Activated CD4-positive, CD25-positive, alpha-beta regulatory T cell treated with anti-CD3 and anti-CD28 coated beads, Interleukin-2, amount 50 U/mL, for 72 hours (primary cell): ENCODE measurements around the gene C1orf74.

Experiments
- DNase-seq: peaks from one replicate; pipeline ENCODE4 v3.0.0; 2021

The C1orf74 gene

DNA sequence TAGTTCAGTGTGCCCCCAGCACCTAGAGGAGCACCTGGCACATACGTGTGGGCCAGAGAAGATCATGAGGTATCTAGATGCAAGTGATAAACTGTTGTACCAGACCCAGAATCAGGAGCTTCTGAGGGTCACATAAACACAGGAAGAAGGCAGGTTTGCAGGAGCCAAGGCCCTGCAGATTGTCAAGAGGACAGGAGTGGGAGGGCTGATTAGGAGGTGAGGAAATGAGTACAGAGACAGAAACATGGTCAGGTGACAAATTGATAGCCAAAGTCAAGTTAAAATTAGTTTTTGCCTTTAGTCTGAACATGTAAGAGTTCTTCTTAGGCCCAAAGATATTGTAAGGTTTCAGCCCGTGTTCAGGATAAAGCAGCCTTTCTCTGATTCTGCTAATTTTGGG, 42.5 kb downstream of the C1orf74 start:
- no peak for DNase-seq

DNA sequence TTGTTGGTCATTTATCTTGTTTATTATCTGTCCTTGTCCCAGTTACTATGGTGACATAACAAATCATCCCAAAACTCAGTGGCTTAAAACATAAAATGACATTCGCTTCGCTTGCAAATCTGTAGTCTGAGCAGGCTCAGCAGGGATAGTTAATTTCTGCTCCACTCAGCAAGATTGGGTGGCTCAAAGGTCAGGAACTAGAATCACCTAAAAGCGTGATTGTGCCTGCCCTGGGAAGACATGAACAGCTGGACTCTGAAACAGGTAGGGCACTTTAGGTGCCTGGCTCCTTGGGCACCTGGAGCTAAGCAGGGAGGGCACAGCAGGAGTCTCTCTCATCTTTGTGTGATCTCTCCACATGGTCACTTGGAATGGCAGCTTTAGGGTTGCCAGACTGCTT, 43.2 kb downstream of the C1orf74 start:
- DNase-seq, result no peak

DNA sequence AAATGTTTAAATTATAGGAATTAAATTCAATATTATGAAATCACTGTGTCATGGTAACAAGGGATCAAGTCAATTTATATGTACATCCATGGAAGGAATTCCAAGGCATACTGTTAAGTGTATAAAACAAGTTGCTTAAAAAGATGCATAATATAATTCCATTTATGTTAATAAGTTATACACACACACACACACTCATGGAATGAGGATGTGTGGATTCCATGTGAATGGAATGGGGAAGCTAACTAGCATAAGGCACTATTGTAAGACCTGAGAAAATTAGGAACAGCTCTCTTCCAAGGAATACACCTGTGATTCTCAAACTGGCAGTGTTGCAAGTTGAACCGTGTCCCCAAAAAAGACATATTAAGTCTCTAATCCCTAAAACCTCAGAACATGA, 46.1 kb downstream of the C1orf74 start:
- no peak for DNase-seq

DNA sequence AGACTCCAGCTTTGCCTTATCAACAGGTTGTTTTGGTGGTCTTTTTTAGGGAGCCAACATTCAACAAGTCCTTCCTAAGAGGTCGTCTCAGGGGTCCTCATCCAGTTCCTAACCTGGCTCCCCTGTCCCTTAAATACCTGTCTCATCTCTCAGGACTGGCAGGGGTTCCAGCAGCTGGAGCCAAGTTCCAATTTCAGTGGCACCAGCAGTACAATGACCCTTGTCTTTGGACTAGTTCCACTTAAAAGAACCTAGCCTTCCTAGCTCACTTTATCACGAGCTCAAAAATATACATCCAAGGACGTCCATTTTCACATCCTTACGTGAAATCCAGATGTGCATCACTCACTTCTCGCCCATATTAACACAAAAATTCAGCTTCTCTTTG, 47.2 kb downstream of the C1orf74 start:
- no peak for DNase-seq

DNA sequence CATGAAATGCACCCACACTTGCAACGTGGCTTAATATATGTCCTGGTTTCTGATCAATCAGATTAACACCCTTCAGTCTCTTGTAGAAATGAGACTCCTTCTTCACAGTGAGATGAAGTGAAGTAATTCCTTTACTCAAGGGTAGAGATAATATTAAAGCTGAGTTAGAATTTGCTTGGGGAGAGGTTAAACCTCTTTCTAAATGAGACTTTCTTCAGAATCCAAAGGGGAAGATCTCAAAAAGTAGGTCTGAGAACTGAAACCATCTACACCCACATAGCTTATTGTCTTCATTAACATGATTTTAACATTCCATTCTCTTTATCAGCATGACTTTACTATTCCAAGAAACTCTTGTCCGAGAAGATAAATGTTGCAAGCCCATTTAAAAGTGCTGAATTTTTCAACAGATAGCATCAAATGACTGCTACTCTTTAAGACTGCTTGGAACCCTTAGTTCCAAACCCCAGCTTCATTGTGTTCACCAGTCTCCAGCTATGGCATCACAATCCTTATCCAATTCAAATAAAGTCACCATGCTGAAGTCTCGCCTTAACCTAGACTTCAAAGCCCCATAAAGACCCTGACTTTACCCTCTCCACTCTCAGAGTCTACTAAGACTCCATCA, 47.8 kb downstream of the C1orf74 start:
- no peak for DNase-seq

DNA sequence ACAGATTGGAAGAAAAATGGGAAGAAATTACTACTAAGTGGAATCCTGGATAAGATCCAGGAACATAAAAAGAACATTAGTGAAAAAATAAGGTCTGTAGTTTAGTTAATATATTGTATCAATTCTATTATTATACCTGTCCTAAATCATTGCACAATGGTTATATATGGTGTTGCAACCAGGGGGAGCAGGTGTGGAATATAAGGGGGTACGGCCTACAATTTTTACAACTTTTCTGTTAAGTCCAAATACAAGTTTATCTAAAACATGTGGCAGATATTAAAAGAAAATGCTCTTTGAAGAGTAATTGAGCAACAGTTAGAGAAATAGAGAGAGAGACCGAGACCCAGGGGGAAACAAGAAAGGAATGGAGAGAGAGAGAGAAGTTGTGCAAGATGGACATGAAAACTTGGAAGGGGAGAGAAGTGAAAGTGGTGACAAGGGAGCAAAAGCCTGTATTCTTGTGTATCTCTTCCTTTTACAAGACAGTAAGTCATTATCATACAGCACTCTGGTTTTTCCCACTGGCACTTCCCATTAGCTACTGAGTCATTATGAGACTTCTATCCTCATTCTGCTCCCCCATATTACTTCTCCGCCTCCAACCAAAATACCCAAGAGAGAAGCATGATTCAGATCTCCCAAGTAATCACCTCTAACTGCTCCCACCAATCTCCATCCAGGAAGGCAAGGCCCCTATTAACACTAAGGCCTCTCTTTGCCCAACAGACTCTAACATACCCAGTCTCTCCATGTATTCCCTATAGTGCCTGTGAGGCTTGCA, 50.8 kb downstream of the C1orf74 start:
- DNase-seq, result no peak

DNA sequence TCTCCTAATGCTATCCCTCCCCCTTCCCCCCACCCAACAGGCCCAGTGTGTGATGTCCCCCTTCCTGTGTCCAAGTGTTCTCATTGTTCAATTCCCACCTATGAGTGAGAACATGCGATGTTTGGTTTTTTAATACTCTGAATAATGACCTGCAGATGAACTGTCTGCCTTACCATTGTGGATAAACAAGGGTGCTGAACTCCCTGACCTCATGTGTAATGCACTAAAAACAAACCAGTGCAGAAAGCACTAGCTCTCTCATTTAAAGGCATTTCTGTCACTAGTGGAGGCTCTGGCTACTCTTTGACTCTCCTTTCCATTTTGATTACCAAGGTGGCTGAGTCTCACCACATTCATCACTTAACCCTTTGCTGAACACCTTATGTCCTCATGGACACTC, 51.6 kb downstream of the C1orf74 start:
- DNase-seq, result no peak

DNA sequence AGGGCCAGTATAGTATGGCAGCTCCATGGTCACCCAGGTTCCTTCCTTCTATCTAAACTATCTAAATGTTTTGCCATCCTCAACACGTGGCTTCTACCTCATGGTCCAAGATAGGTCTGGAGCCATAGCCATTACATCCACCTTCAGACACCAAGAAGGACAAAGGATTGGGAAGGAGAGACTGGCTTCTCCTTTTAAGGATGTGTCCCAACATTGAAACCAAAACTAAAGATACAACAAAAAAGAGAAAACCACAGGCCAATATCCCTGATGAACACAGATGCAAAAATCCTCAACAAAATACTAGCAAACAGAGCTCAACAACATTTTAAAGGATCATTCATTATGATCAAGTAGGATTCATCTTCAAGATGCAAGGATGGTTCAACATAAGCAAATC, 54.9 kb downstream of the C1orf74 start:
- DNase-seq, result no peak
